Measurements from ENCODE around the gene IGF2BP2. TPM values are rescaled to one million over a fixed set of nuclear protein-coding genes. Genes with fewer than 3 reads are reported as not detected.
"Not testable (repeated sequence)": the region's sequence is repeated elsewhere in the genome, so short reads cannot be mapped to it uniquely, and the experiment has no call there.

IGF2BP2 gene
- total RNA-seq, 4 donors from 2014 or later: 29.3 to 49.8 (median 41.8) TPM

DNA sequence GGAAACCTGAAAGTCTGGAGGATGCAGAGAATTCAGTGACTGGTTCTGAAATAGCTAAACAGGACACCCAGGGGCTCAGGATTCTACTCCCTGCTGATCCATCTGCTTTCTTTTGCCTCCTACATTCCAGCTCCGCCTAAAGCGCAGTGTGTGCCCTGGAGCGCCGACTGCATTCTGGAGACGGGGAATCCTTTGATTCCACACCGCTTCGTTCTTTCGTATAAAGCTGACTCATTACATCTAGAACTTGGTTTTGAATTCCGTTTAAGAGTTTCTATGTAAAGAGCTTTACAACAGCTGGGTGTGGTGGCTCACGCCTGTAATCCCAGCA is 177.0 kb downstream of the IGF2BP2 start:
- H3K27ac ChIP-seq: no peak overlapping the region
- no peak for DNase-seq (ENCODE audit: low spot score in 2 of 2)
- TF ChIP-seq EP300 (IDR thresholded peaks at IDR 0.05): no peak
- TF ChIP-seq, protein P1, sequence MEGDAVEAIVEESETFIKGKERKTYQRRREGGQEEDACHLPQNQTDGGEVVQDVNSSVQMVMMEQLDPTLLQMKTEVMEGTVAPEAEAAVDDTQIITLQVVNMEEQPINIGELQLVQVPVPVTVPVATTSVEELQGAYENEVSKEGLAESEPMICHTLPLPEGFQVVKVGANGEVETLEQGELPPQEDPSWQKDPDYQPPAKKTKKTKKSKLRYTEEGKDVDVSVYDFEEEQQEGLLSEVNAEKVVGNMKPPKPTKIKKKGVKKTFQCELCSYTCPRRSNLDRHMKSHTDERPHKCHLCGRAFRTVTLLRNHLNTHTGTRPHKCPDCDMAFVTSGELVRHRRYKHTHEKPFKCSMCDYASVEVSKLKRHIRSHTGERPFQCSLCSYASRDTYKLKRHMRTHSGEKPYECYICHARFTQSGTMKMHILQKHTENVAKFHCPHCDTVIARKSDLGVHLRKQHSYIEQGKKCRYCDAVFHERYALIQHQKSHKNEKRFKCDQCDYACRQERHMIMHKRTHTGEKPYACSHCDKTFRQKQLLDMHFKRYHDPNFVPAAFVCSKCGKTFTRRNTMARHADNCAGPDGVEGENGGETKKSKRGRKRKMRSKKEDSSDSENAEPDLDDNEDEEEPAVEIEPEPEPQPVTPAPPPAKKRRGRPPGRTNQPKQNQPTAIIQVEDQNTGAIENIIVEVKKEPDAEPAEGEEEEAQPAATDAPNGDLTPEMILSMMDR (IDR thresholded peaks at IDR 0.05): no peak
- TF ChIP-seq POLR2A (IDR thresholded peaks at IDR 0.05): no peak
- no peaks in the 10 kb centered on the region for H3K9me3 ChIP-seq
- peaks cover 0 to 63% (median 0%) of the 10 kb centered on the region in 3 donors for H3K36me3 ChIP-seq
- H3K4me3 ChIP-seq: no peak overlapping the region
- H3K4me1 ChIP-seq: peaks cover 0 to 14% (median 0%) of the 10 kb centered on the region in 4 donors
- WGBS, 2 donors: 97% methylated on average over 10 of the region's 10 CpGs
- H3K27me3 ChIP-seq: no peaks in the 10 kb centered on the region

DNA sequence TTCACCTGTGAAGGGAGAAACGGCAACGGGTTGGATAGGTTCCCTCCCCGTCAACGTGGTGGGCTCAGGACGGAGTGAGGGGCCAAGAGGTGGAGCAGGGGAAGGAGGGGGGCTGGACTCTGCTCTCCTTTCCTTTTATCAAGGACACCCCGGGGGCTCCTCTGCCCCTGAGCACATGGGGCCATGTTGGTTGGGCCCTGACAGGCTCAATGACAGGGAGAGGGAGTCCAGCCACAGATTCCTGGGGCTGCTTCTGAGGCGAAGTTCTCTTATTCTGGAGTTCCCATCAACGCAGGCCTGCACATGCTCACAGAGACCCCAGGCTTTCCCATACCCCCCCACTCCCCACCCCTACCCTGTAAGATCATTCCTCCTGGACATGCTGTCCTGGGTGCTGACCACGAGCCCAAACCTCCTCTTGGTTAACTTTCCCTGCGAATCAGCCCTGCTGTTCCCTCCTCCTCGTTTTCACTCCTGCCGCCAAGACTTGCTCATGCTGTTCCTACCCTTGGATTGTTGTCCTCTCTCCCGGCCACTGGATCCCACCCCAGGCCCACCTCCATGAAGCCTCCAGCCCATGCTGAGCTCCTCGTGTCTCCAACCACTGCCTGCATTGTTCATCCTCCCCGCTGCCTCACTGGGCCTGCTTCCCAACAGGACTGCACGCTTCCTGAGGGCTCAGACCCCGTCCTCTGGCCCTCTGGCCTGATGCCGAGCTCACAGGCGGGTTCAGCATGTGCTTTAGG is 177.5 kb downstream of the IGF2BP2 start:
- 87 to 92% methylated on average over 18 to 19 of the region's 19 CpGs for WGBS, 2 donors
- no peaks in the 10 kb centered on the region for H3K27me3 ChIP-seq
- H3K4me3 ChIP-seq: no peak overlapping the region
- no peak for TF ChIP-seq EP300 (IDR thresholded peaks at IDR 0.05)
- no peak for TF ChIP-seq POLR2A (IDR thresholded peaks at IDR 0.05)
- TF ChIP-seq, protein P1 (IDR thresholded peaks at IDR 0.05): no peak
- peaks cover 0 to 63% (median 0%) of the 10 kb centered on the region in 3 donors for H3K36me3 ChIP-seq
- peaks cover 0 to 14% (median 0%) of the 10 kb centered on the region in 4 donors for H3K4me1 ChIP-seq
- no peak for DNase-seq (ENCODE audit: low spot score in 2 of 2)
- H3K27ac ChIP-seq: no peak overlapping the region
- H3K9me3 ChIP-seq: no peaks in the 10 kb centered on the region

DNA sequence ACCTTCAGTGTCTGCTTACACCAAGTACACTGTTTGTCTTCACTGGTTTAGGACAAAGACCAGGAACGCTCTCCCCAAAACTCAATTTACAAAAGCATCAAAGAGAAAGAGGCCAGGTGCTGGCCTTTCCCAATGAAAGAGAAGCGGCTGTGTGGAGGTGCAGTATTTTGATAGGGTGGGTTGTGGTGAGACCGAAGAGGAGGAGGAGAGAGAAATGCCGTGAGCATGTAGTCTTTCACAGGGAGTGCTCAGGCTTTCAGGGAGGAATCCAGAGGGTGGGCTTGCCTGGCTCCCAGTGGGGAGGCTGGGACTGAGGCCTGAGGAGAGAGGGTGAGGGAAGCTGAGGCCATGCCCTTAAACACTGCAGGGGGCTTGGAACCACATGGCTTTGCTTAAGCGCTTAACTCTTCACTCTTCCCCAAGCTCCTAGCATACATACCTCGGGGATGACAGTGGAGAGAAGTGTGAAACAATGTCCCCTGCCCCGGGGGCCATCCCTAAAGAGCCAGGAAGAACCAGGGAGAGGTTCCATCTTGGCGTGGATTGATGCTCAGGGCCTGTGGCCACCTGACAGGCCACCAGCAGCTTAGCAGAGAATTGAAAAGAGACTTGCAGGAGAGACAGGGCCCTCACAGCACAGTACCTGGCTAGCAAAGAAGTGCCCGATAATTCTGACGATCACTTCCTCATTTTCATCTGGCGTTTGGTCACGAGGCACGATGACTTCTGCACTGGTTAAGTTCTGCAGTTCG is 178.3 kb downstream of the IGF2BP2 start:
- H3K4me1 ChIP-seq: peaks cover 0 to 14% (median 0%) of the 10 kb centered on the region in 4 donors
- peak overlapping the region in 1 of 4 donors; percentile 0 for H3K27ac ChIP-seq
- H3K36me3 ChIP-seq: peaks cover 0 to 57% (median 0%) of the 10 kb centered on the region in 3 donors
- no peak for DNase-seq (ENCODE audit: low spot score in 2 of 2)
- TF ChIP-seq EP300 (IDR thresholded peaks at IDR 0.05): no peak
- TF ChIP-seq POLR2A (IDR thresholded peaks at IDR 0.05): no peak
- TF ChIP-seq, protein P1 (IDR thresholded peaks at IDR 0.05): no peak
- no peaks in the 10 kb centered on the region for H3K9me3 ChIP-seq
- H3K27me3 ChIP-seq: no peaks in the 10 kb centered on the region
- WGBS, 2 donors: 79 to 83% methylated on average over 14 of the region's 14 CpGs
- H3K4me3 ChIP-seq: no peak overlapping the region

- Histone ChIP-seq H3K27ac (peak overlapping the region in 1 of 4 donors; percentile 0), H3K4me3 (no peak overlapping the region), H3K4me1 (peaks cover 0 to 8% (median 0%) of the 10 kb centered on the region in 4 donors), H3K9me3 (no peaks in the 10 kb centered on the region), H3K36me3 (peaks cover 0 to 52% (median 0%) of the 10 kb centered on the region in 3 donors), H3K27me3 (no peaks in the 10 kb centered on the region)
- no peak for DNase-seq (ENCODE audit: low spot score in 2 of 2)
- 59 to 70% methylated on average over 16 of the region's 16 CpGs for WGBS, 2 donors
- TF ChIP-seq POLR2A (IDR thresholded peaks at IDR 0.05) (no peak), EP300 (IDR thresholded peaks at IDR 0.05) (no peak)
- TF ChIP-seq, protein P1 (IDR thresholded peaks at IDR 0.05): no peak
Measured at GRCh38 chr3:185645596-185646381, 179.1 kb downstream of the IGF2BP2 start.

- Histone ChIP-seq H3K27ac (peak overlapping the region in 1 of 4 donors; percentile 0), H3K36me3 (peaks cover 0 to 52% (median 0%) of the 10 kb centered on the region in 3 donors)
- not testable (repeated sequence) for H3K4me1 ChIP-seq; H3K9me3 ChIP-seq; H3K4me3 ChIP-seq; DNase-seq (ENCODE audit: low spot score in 2 of 2); H3K27me3 ChIP-seq
- 65 to 73% methylated on average over 17 of the region's 17 CpGs for WGBS, 2 donors
Measured at GRCh38 chr3:185645191-185645590, 179.7 kb downstream of the IGF2BP2 start.
